GM12878 (cell line): ENCODE measurements around the gene ZNF501. TPM values are rescaled to one million over a fixed set of nuclear protein-coding genes. Genes with fewer than 3 reads are reported as not detected.
A peak's percentile ranks its signal among the peaks of the same experiment; 100 is the strongest.

Experiments used
- ATAC-seq: fragments of 200-7000 bp; cut with Tn5 transposase; 3 replicates; pipeline ENCODE4 v1.9.1; 2020; ENCODE audit warnings: mild to moderate bottlenecking, moderate library complexity
- BruUV-seq: library from RNA; stranded (reverse); fragments of 400-500 nt; replicated peaks from 2 replicates; lab custom pipeline; 2021; lab: Mats Ljungman, UMichigan
- CTCF ChIA-PET: fragments of 300-600 bp; sonication (Branson Sonifier 250); formaldehyde crosslinking; extraction: SDS; loops from one replicate; lab custom pipeline; 2021; ENCODE audit warnings: inconsistent platforms; lab: Yijun Ruan, JAX
- POLR2A ChIA-PET: fragments of 350-600 bp; formaldehyde crosslinking; extraction: SDS; loops from one replicate; lab custom pipeline; 2021; ENCODE audit warnings: inconsistent platforms; lab: Charles Lee
- RAD21 ChIA-PET: fragments of 300-600 bp; sonication (Branson Sonifier 250); formaldehyde crosslinking; loops from one replicate; lab custom pipeline; 2023; ENCODE audit warnings: antibody characterized with exemption; ENCODE audit not compliant: unreplicated experiment; lab: Charles Lee
- SMC1A ChIA-PET: fragments of 300-600 bp; sonication (Branson Sonifier 250); formaldehyde crosslinking; loops from one replicate; lab custom pipeline; 2023; ENCODE audit not compliant: unreplicated experiment, uncharacterized antibody; lab: Charles Lee
- DNase-seq: peaks from one replicate; pipeline ENCODE4 v3.0.0-alpha.2; 2011; ENCODE audit warnings: low read depth, low spot score
- FAIRE-seq: peaks from 3 replicates; lab custom pipeline; 2011; peaks lifted over from hg19 to GRCh38; lab: Jason Lieb, UNC
- H2AFZ ChIP-seq: 2 replicates; pipeline ENCODE4 v1.6.0; 2011; ENCODE audit warnings: low read depth, low read length, control low read depth; ENCODE audit not compliant: control insufficient read depth
- H3K27ac ChIP-seq: 2 replicates; pipeline ENCODE4 v1.5.1; 2011; ENCODE audit warnings: control low read depth; ENCODE audit not compliant: control insufficient read depth, insufficient read depth
- H3K27me3 ChIP-seq, 2 experiments: replicated peaks in 1 of 2; 2 replicates each; pipeline versions ENCODE4 v1.6.0 to v1.6.1; 2011; ENCODE audit warnings: low read length in 1 of 2; ENCODE audit not compliant: control insufficient read depth in 2 of 2, insufficient read depth in 2 of 2
- H3K36me3 ChIP-seq, 2 experiments: 2 replicates each; pipeline ENCODE4 v1.5.1; 2011; ENCODE audit warnings: low read length in 1 of 2; ENCODE audit not compliant: control insufficient read depth in 2 of 2, insufficient read depth in 2 of 2
- H3K4me1 ChIP-seq: 2 replicates; pipeline ENCODE4 v1.6.1; 2011; ENCODE audit warnings: mild to moderate bottlenecking, low read length, moderate library complexity, mixed read lengths; ENCODE audit not compliant: control insufficient read depth, insufficient read depth
- H3K4me2 ChIP-seq: 2 replicates; pipeline ENCODE4 v1.6.0; 2011; ENCODE audit warnings: control low read depth; ENCODE audit not compliant: control insufficient read depth, insufficient read depth
- H3K4me3 ChIP-seq: fragments of 200-600 bp; sonication (generic); 2 replicates; pipeline ENCODE4 v1.5.1; 2016
- H3K79me2 ChIP-seq: 2 replicates; pipeline ENCODE4 v1.6.0; 2011; ENCODE audit warnings: low read length; ENCODE audit not compliant: control insufficient read depth, insufficient read depth
- H3K9ac ChIP-seq: 2 replicates; pipeline ENCODE4 v1.8.0; 2011; ENCODE audit warnings: low read length, control low read depth, mixed read lengths; ENCODE audit not compliant: control insufficient read depth, insufficient read depth
- H3K9me3 ChIP-seq: replicated peaks from 3 replicates; pipeline ENCODE4 v1.5.1; 2011; ENCODE audit warnings: mild to moderate bottlenecking, low read length; ENCODE audit not compliant: control insufficient read depth, insufficient read depth
- H4K20me1 ChIP-seq: 2 replicates; pipeline ENCODE4 v1.6.0; 2011; ENCODE audit not compliant: control insufficient read depth, insufficient read depth
- ASH2L ChIP-seq: fragments of 300-600, 200-600 bp; sonication (generic); IDR thresholded peaks from 2 replicates; pipeline ENCODE4 v1.6.1; 2017; ENCODE audit warnings: low read depth, mild to moderate bottlenecking, borderline replicate concordance
- BRCA1 ChIP-seq: IDR thresholded peaks from 2 replicates; pipeline ENCODE4 v1.6.1; 2011; ENCODE audit warnings: low read depth, low read length, improper control_type of control experiment
- CBFB ChIP-seq: IDR thresholded peaks from 2 replicates; pipeline ENCODE4 v1.6.1; 2016; ENCODE audit warnings: antibody characterized with exemption, low read depth
- CTCF ChIP-seq, 3 experiments: IDR thresholded peaks in 2 of 3; conservative IDR thresholded peaks in 1 of 3; 2 replicates each; pipeline ENCODE4 v1.5.1; 2011; ENCODE audit warnings: low read depth in 3 of 3, low read length in 3 of 3, mild to moderate bottlenecking in 3 of 3, control low read depth in 2 of 3, moderate library complexity in 2 of 3, inconsistent platforms in 1 of 3, mixed read lengths in 1 of 3; ENCODE audit not compliant: control insufficient read depth in 2 of 3, insufficient read depth in 1 of 3; ENCODE audit errors: extremely low read depth in 1 of 3
- ESRRA ChIP-seq: IDR thresholded peaks from 2 replicates; pipeline ENCODE4 v1.6.1; 2012; ENCODE audit warnings: mild to moderate bottlenecking, low read length, improper control_type of control experiment
- ETV6 ChIP-seq, 2 experiments: fragments of 450-650 bp in 1 of 2; IDR thresholded peaks in 1 of 2; conservative IDR thresholded peaks in 1 of 2; 2 replicates each; pipeline ENCODE4 v1.6.1; 2014; ENCODE audit warnings: antibody characterized with exemption in 1 of 2, borderline replicate concordance in 1 of 2, low read depth in 1 of 2, mild to moderate bottlenecking in 1 of 2, moderate library complexity in 1 of 2
- FOS ChIP-seq: IDR thresholded peaks from 3 replicates; pipeline ENCODE4 v1.6.1; 2011; ENCODE audit warnings: borderline replicate concordance; ENCODE audit not compliant: insufficient read length; ENCODE audit errors: extremely low read depth
- GABPA ChIP-seq: IDR thresholded peaks from 2 replicates; pipeline ENCODE4 v1.6.1; 2014; ENCODE audit warnings: antibody characterized with exemption, low read depth, mild to moderate bottlenecking, inconsistent platforms
- KAT2A ChIP-seq: conservative IDR thresholded peaks from 2 replicates; pipeline ENCODE4 v1.6.1; 2011; ENCODE audit warnings: low read depth, low read length; ENCODE audit not compliant: control insufficient read depth
- PAX8 ChIP-seq: fragments of 450-650 bp; IDR thresholded peaks from 2 replicates; pipeline ENCODE4 v1.6.1; 2017; ENCODE audit warnings: mild to moderate bottlenecking, moderate library complexity
- PML ChIP-seq: IDR thresholded peaks from 2 replicates; pipeline ENCODE4 v1.6.1; 2012; ENCODE audit warnings: low read length, inconsistent platforms
- POLR2AphosphoS2 ChIP-seq: IDR thresholded peaks from 2 replicates; pipeline ENCODE4 v1.6.1; 2011; ENCODE audit warnings: low read depth, mild to moderate bottlenecking, low read length, improper control_type of control experiment, moderate library complexity
- SIN3A ChIP-seq: IDR thresholded peaks from 2 replicates; pipeline ENCODE4 v1.6.1; 2012; ENCODE audit warnings: low read depth, low read length, improper control_type of control experiment
- ZNF592 ChIP-seq: fragments of 450-650 bp; IDR thresholded peaks from 2 replicates; pipeline ENCODE4 v1.6.1; 2017; ENCODE audit warnings: mild to moderate bottlenecking, moderate library complexity
- WGBS: methylation state at CpG from one replicate; pipeline ENCODE4 v1.1.6; 2016; ENCODE audit warnings: low lambda C conversion rate; ENCODE audit not compliant: insufficient replicate concordance, insufficient coverage; ENCODE audit errors: missing lambda C conversion rate; 5-methylcytosine and 5-hydroxymethylcytosine counted together
- in situ Hi-C: fragments of 300-500 bp; cut with MboI; formaldehyde crosslinking; loops from 9 replicates; pipeline ENCODE4 v1.14.3; 2018; ENCODE audit warnings: mixed read lengths
- intact Hi-C: fragments of 100-400 bp; cut with micrococcal nuclease; formaldehyde crosslinking; loops from one replicate; pipeline ENCODE4 v1.14.2; 2022; ENCODE audit not compliant: unreplicated experiment
- polyA plus RNA-seq, 11 experiments: library from polyadenylated mRNA; depleted of rRNA in 4 of 11; unstranded in 6 of 11; stranded (reverse) in 5 of 11; fragments of >200 nt; fragmentation: Nextera tagmentation in 4 of 11; fragmentation: Illumina TruSeq in 1 of 11; extraction: Ambion mirVana in 4 of 11; extraction: Trizol in 1 of 11; gene quantifications; 1 replicate in 1 of 11; 2 replicates in 10 of 11; pipeline versions ENCODE4 v1.2.1 to v1.2.3, GENCODE V29; 2011 to 2016; ENCODE audit warnings: inconsistent platforms in 2 of 11, missing spikeins in 2 of 11, low read depth in 1 of 11
- total RNA-seq, 4 experiments: library from RNA; depleted of rRNA in 3 of 4; stranded (reverse); fragments of >200 nt in 3 of 4; fragmentation: Illumina TruSeq in 1 of 4; extraction: Trizol in 1 of 4; gene quantifications; 2 replicates each; pipeline versions ENCODE4 v1.2.1 to v1.2.3, GENCODE V29; 2013 to 2021

ZNF501 gene
- total and polyA plus RNA-seq, 10 of the 15 experiments (the other 5 are each of a cell fraction or from before 2014, with no cell fraction given), result 0.35 to 3.8 (median 1.7) TPM

DNA sequence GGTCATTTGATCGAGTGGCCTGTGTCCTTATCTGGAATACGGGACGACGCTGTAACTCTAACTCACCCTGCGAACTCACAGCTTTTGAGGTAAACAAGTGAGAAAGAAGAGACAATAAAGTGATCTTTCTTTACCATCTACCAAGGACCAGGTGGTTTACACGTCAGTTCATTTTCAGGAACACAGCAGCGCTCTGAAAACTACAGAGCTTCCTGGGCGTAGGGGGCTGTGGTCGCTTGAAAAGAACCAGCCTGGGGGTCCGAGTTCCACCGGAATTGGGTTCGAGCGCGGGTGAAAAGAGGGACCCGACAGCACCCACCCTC lies 31.6 kb downstream of the ZNF501 start:
- Histone ChIP-seq H2AFZ (peak overlapping the region; percentile 74), H3K4me3 (peak overlapping the region; percentile 79), H3K4me2 (peak overlapping the region; percentile 83), H3K36me3 (peaks cover 0 to 4% of the 10 kb centered on the region in 2 experiments; a peak in 1 of 4 replicates), H3K4me1 (0 out of 2 replicates have a peak, but pooled peaks cover 4% of the 10 kb centered on the region), H3K9me3 (peaks cover 25% of the 10 kb centered on the region), H3K27me3 (no peaks in the 10 kb centered on the region), H3K9ac (peak overlapping the region; percentile 99), H3K79me2 (peaks cover 47% of the 10 kb centered on the region), H4K20me1 (no peaks in the 10 kb centered on the region), H3K27ac (peak overlapping the region; percentile 93)
- no TSS peak for BruUV-seq
- intact Hi-C loops (loop anchor here (10.0 kb wide), 1 partner anchor 116 kb away; the partner anchor contains the start of gene ZNF35), in situ Hi-C loops (no loop called here)
- RAD21 ChIA-PET, result no interaction called here
- POLR2A ChIA-PET, result interaction anchor here (0.7 to 1.2 kb wide), 3 partner anchors 19 to 304 kb away, joined by 3 to 4 read pairs (median 3); no protein-coding TSS in a partner anchor
- 5% methylated on average over 15 of the region's 15 CpGs for WGBS
- ATAC-seq (peak; percentile 9; the same call in 1 of the 3 replicates), DNase-seq (no peak), FAIRE-seq (no peak)
- CTCF ChIA-PET, result interaction anchor here (0.7 to 1.0 kb wide), 2 partner anchors 16 to 35 kb away, joined by 4 to 5 read pairs; no protein-coding TSS in a partner anchor
- SMC1A ChIA-PET, result no interaction called here
- no peak for TF ChIP-seq GABPA
- TF ChIP-seq ETV6 (conservative IDR thresholded peaks at IDR 0.05 in 1 of 2, IDR thresholded peaks at IDR 0.05 in 1 of 2; ENCODE audit: borderline replicate concordance in 1 of 2, low read depth in 1 of 2), result no peak
- no peak for TF ChIP-seq FOS
- TF ChIP-seq KAT2A, result no peak
- TF ChIP-seq BRCA1, result no peak
- TF ChIP-seq ZNF592, result no peak
- TF ChIP-seq ESRRA, result no peak
- no peak for TF ChIP-seq CBFB
- no peak for TF ChIP-seq PAX8
- no peak for TF ChIP-seq POLR2AphosphoS2
- TF ChIP-seq CTCF (IDR thresholded peaks at IDR 0.05 in 2 of 3, conservative IDR thresholded peaks at IDR 0.05 in 1 of 3; ENCODE audit: control insufficient read depth in 2 of 3, extremely low read depth in 1 of 3, insufficient read depth in 1 of 3, low read depth in 3 of 3, low read length in 3 of 3), result no peak
- TF ChIP-seq ASH2L, result no peak
- no peak for TF ChIP-seq SIN3A
- TF ChIP-seq PML, result no peak
